Measurements from ENCODE around the gene FAM219B. TPM values are rescaled to one million over a fixed set of nuclear protein-coding genes. Genes with fewer than 3 reads are reported as not detected.
A peak's percentile ranks its signal among the peaks of the same experiment; 100 is the strongest.

FAM219B gene
- total and polyA plus RNA-seq, 10 of the 15 experiments (the other 5 are each of a cell fraction or from before 2014, with no cell fraction given) = 7.6 to 53.2 (median 29.4) TPM

DNA sequence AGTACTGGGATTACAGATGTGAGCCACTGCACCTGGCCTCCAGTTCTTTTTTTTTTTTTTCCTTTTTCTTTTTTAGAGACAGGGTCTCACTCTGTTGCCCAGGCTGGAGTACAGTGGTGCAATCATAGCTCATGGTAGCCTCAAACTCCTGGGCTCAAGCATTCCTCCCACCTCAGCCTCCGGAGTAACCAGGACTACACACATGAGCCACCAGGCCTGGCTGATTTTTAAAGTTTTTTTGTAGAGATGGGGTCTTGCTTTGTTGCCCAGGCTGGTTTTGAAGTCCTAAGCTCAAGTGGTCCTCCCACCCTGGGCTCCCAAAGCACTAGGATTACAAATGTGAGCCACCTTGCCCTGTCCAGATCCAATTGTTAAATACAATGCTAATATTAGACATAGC lies 50.1 kb downstream of the FAM219B start:
- Histone ChIP-seq H3K9ac (ENCODE audit: control insufficient read depth, insufficient read depth, low read length) (peak overlapping the region; percentile 49; the same call in 1 of the 2 replicates), H3K4me2 (ENCODE audit: control insufficient read depth, insufficient read depth) (peak overlapping the region; percentile 90), H3K27ac (ENCODE audit: control insufficient read depth, insufficient read depth) (peak overlapping the region; percentile 80), H3K9me3 (replicated peaks; ENCODE audit: control insufficient read depth, insufficient read depth, low read length) (no peaks in the 10 kb centered on the region), H3K27me3 (replicated peaks in 1 of 2; ENCODE audit: control insufficient read depth in 2 of 2, insufficient read depth in 2 of 2, low read length in 1 of 2) (no peaks in the 10 kb centered on the region), H2AFZ (ENCODE audit: control insufficient read depth, low read depth, low read length) (no peak overlapping the region), H3K4me3 (peak overlapping the region; percentile 6; the same call in 1 of the 2 replicates), H3K4me1 (ENCODE audit: control insufficient read depth, insufficient read depth, low read length) (peaks cover 46% of the 10 kb centered on the region), H3K36me3 (ENCODE audit: control insufficient read depth in 2 of 2, insufficient read depth in 2 of 2, low read length in 1 of 2) (peaks cover 13 to 19% of the 10 kb centered on the region in 2 experiments; a peak in 3 of 4 replicates), H3K79me2 (ENCODE audit: control insufficient read depth, insufficient read depth, low read length) (peaks cover 39% of the 10 kb centered on the region), H4K20me1 (ENCODE audit: control insufficient read depth, insufficient read depth) (peaks cover 3% of the 10 kb centered on the region; the same call in 1 of the 2 replicates)
- FAIRE-seq = no peak
- BruUV-seq (replicated peaks) = no TSS peak
- SMC1A ChIA-PET (ENCODE audit: uncharacterized antibody, unreplicated experiment) = interaction anchor here (1.0 to 7.5 kb wide), 5 partner anchors 12 to 222 kb away, joined by 3 to 120 read pairs (median 3); partner anchors contain the start of gene FAM219B
- 100% methylated on average over 1 of the region's 1 CpG for WGBS (ENCODE audit: insufficient coverage, insufficient replicate concordance, low lambda C conversion rate, missing lambda C conversion rate)
- POLR2A ChIA-PET = interaction anchor here (0.6 to 5.8 kb wide), 11 partner anchors 9 to 322 kb away, joined by 3 to 80 read pairs (median 3); partner anchors contain the start of genes FAM219B and ULK3
- no peak for ATAC-seq
- CTCF ChIA-PET = interaction anchor here (0.7 to 5.9 kb wide), 7 partner anchors 12 to 43 kb away, joined by 3 to 76 read pairs (median 8); partner anchors contain the start of gene ULK3
- RAD21 ChIA-PET (ENCODE audit: unreplicated experiment) = interaction anchor here (1.0 to 5.6 kb wide), 3 partner anchors 13 to 73 kb away, joined by 3 to 53 read pairs (median 11); no protein-coding TSS in a partner anchor
- in situ Hi-C loops (cut with MboI) (no loop called here), intact Hi-C loops (cut with micrococcal nuclease; ENCODE audit: unreplicated experiment) (loop anchor here (2.0 to 5.0 kb wide), 2 partner anchors 14 to 46 kb away; no protein-coding TSS in a partner anchor)
- no peak for DNase-seq (ENCODE audit: low read depth, low spot score)
- TF ChIP-seq CHD2 (IDR thresholded peaks at IDR 0.05; ENCODE audit: borderline replicate concordance, low read depth, low read length) = no peak
- TF ChIP-seq CBX5 (IDR thresholded peaks at IDR 0.05; ENCODE audit: low read depth) = no peak
- no peak for TF ChIP-seq JUND (IDR thresholded peaks at IDR 0.05; ENCODE audit: low read depth, low read length)
- TF ChIP-seq YY1 (IDR thresholded peaks at IDR 0.05; ENCODE audit: low read depth, low read length) = no peak
- TF ChIP-seq E2F4 (IDR thresholded peaks at IDR 0.05; ENCODE audit: low read depth, low read length) = no peak
- no peak for TF ChIP-seq PAX8 (IDR thresholded peaks at IDR 0.05)
- TF ChIP-seq, protein P1, sequence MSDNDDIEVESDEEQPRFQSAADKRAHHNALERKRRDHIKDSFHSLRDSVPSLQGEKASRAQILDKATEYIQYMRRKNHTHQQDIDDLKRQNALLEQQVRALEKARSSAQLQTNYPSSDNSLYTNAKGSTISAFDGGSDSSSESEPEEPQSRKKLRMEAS (IDR thresholded peaks at IDR 0.05; ENCODE audit: low read depth, low read length) = no peak
- TF ChIP-seq, protein P2, sequence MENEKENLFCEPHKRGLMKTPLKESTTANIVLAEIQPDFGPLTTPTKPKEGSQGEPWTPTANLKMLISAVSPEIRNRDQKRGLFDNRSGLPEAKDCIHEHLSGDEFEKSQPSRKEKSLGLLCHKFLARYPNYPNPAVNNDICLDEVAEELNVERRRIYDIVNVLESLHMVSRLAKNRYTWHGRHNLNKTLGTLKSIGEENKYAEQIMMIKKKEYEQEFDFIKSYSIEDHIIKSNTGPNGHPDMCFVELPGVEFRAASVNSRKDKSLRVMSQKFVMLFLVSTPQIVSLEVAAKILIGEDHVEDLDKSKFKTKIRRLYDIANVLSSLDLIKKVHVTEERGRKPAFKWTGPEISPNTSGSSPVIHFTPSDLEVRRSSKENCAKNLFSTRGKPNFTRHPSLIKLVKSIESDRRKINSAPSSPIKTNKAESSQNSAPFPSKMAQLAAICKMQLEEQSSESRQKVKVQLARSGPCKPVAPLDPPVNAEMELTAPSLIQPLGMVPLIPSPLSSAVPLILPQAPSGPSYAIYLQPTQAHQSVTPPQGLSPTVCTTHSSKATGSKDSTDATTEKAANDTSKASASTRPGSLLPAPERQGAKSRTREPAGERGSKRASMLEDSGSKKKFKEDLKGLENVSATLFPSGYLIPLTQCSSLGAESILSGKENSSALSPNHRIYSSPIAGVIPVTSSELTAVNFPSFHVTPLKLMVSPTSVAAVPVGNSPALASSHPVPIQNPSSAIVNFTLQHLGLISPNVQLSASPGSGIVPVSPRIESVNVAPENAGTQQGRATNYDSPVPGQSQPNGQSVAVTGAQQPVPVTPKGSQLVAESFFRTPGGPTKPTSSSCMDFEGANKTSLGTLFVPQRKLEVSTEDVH (IDR thresholded peaks at IDR 0.05; ENCODE audit: low read depth, partially characterized antibody) = no peak
- TF ChIP-seq MEF2B (IDR thresholded peaks at IDR 0.05; ENCODE audit: partially characterized antibody, poor library complexity, severe bottlenecking) = no peak
- TF ChIP-seq EED (IDR thresholded peaks at IDR 0.05; ENCODE audit: low read depth) = no peak
- TF ChIP-seq GABPA (IDR thresholded peaks at IDR 0.05; ENCODE audit: low read depth) = no peak
- TF ChIP-seq, protein P3, sequence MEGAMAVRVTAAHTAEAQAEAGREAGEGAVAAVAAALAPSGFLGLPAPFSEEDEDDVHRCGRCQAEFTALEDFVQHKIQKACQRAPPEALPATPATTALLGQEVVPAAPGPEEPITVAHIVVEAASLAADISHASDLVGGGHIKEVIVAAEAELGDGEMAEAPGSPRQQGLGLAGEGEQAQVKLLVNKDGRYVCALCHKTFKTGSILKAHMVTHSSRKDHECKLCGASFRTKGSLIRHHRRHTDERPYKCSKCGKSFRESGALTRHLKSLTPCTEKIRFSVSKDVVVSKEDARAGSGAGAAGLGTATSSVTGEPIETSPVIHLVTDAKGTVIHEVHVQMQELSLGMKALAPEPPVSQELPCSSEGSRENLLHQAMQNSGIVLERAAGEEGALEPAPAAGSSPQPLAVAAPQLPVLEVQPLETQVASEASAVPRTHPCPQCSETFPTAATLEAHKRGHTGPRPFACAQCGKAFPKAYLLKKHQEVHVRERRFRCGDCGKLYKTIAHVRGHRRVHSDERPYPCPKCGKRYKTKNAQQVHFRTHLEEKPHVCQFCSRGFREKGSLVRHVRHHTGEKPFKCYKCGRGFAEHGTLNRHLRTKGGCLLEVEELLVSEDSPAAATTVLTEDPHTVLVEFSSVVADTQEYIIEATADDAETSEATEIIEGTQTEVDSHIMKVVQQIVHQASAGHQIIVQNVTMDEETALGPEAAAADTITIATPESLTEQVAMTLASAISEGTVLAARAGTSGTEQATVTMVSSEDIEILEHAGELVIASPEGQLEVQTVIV (IDR thresholded peaks at IDR 0.05; ENCODE audit: borderline replicate concordance, partially characterized antibody) = no peak
- no peak for TF ChIP-seq EGR1 (IDR thresholded peaks at IDR 0.05; ENCODE audit: borderline replicate concordance in 1 of 2, low read depth in 2 of 2, low read length in 2 of 2)
- no peak for TF ChIP-seq SRF (IDR thresholded peaks at IDR 0.05; ENCODE audit: low read depth in 2 of 2, low read length in 2 of 2)

All from GM12878 (cell line).